ENCODE measurements around the gene IFT88.
A peak's percentile ranks its signal among the peaks of the same experiment; 100 is the strongest.

GRCh38 chr13:20570517-20570916 is 3.6 kb downstream of the IFT88 start:
- TF ChIP-seq POLR2A (IDR thresholded peaks at IDR 0.05; ENCODE audit: low read depth, low read length) (no peak), RCOR1 (IDR thresholded peaks at IDR 0.05; ENCODE audit: insufficient replicate concordance, low read length) (no peak), BHLHE40 (IDR thresholded peaks at IDR 0.05; ENCODE audit: low read depth, low read length) (no peak), MAFK (IDR thresholded peaks at IDR 0.05; ENCODE audit: low read depth, low read length) (no peak), RFX5 (IDR thresholded peaks at IDR 0.05; ENCODE audit: low read depth, low read length) (no peak), SMC3 (IDR thresholded peaks at IDR 0.05; ENCODE audit: low read depth, low read length) (no peak), CEBPB (IDR thresholded peaks at IDR 0.05; ENCODE audit: low read depth, low read length) (peak; percentile 80)
- TF ChIP-seq, protein P1, sequence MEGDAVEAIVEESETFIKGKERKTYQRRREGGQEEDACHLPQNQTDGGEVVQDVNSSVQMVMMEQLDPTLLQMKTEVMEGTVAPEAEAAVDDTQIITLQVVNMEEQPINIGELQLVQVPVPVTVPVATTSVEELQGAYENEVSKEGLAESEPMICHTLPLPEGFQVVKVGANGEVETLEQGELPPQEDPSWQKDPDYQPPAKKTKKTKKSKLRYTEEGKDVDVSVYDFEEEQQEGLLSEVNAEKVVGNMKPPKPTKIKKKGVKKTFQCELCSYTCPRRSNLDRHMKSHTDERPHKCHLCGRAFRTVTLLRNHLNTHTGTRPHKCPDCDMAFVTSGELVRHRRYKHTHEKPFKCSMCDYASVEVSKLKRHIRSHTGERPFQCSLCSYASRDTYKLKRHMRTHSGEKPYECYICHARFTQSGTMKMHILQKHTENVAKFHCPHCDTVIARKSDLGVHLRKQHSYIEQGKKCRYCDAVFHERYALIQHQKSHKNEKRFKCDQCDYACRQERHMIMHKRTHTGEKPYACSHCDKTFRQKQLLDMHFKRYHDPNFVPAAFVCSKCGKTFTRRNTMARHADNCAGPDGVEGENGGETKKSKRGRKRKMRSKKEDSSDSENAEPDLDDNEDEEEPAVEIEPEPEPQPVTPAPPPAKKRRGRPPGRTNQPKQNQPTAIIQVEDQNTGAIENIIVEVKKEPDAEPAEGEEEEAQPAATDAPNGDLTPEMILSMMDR (conservative IDR thresholded peaks at IDR 0.05; ENCODE audit: low read depth, low read length) = no peak

All from IMR-90 (cell line).